Mesenchymal stem cell (in vitro differentiated cells and primary cell): Measurements from ENCODE around the gene LINC00237.

Experiments
- DNase-seq: peaks from one replicate; pipeline ENCODE4 v3.0.0-alpha.2; 2013
- H2AFZ ChIP-seq: one replicate; pipeline ENCODE4 v1.6.1; 2013; ENCODE audit warnings: low read depth, mild to moderate bottlenecking, control low read depth, inconsistent platforms, low read length, moderate library complexity
- H2AK5ac ChIP-seq: 2 replicates; pipeline ENCODE4 v1.6.1; 2013; ENCODE audit warnings: low read length, moderate library complexity, mild to moderate bottlenecking, inconsistent platforms; ENCODE audit not compliant: severe bottlenecking
- H2BK120ac ChIP-seq: one replicate; pipeline ENCODE4 v1.6.1; 2013; ENCODE audit warnings: low read depth, mild to moderate bottlenecking, inconsistent platforms, low read length, moderate library complexity
- H2BK12ac ChIP-seq, 2 experiments: one replicate each; pipeline ENCODE4 v1.6.1; 2013; ENCODE audit warnings: inconsistent platforms in 2 of 2, low read length in 2 of 2, mild to moderate bottlenecking in 2 of 2, moderate library complexity in 2 of 2, control low read depth in 1 of 2
- H2BK15ac ChIP-seq: one replicate; pipeline ENCODE4 v1.6.1; 2013; ENCODE audit warnings: mild to moderate bottlenecking, low read depth, inconsistent platforms; ENCODE audit not compliant: poor library complexity, severe bottlenecking
- H2BK5ac ChIP-seq: 2 replicates; pipeline ENCODE4 v1.6.1; 2013; ENCODE audit warnings: low read depth, mild to moderate bottlenecking, low read length, control low read depth, inconsistent platforms; ENCODE audit not compliant: poor library complexity, severe bottlenecking
- H3K14ac ChIP-seq, 2 experiments: one replicate each; pipeline ENCODE4 v1.6.1; 2013; ENCODE audit warnings: inconsistent platforms in 2 of 2, low read length in 2 of 2, control low read depth in 1 of 2, mild to moderate bottlenecking in 1 of 2, moderate library complexity in 1 of 2
- H3K18ac ChIP-seq, 2 experiments: one replicate each; pipeline ENCODE4 v1.6.1; 2013; ENCODE audit warnings: inconsistent platforms in 2 of 2, low read length in 2 of 2, control low read depth in 1 of 2, low read depth in 1 of 2, mild to moderate bottlenecking in 1 of 2
- H3K23ac ChIP-seq, 2 experiments: one replicate each; pipeline ENCODE4 v1.6.1; 2013; ENCODE audit warnings: inconsistent platforms in 2 of 2, low read length in 2 of 2, mild to moderate bottlenecking in 2 of 2, moderate library complexity in 2 of 2, control low read depth in 1 of 2
- H3K27ac ChIP-seq: 2 replicates; pipeline ENCODE4 v1.5.1; 2013; ENCODE audit warnings: mild to moderate bottlenecking, moderate library complexity, low read length, control low read depth, inconsistent platforms; ENCODE audit not compliant: poor library complexity, severe bottlenecking
- H3K27me3 ChIP-seq, 2 experiments: 2 replicates each; pipeline versions ENCODE4 v1.6.1 to v1.7.0; 2013; ENCODE audit warnings: low read length in 2 of 2, mild to moderate bottlenecking in 2 of 2, moderate library complexity in 2 of 2, control low read depth in 1 of 2, inconsistent platforms in 1 of 2; ENCODE audit not compliant: control insufficient read depth in 1 of 2, insufficient read depth in 1 of 2
- H3K36me3 ChIP-seq, 2 experiments: 2 replicates each; pipeline versions ENCODE4 v1.6.1 to v1.7.0; 2013; ENCODE audit warnings: low read length in 2 of 2, control low read depth in 1 of 2, inconsistent platforms in 1 of 2, low read depth in 1 of 2, mild to moderate bottlenecking in 1 of 2; ENCODE audit not compliant: insufficient read depth in 2 of 2, control insufficient read depth in 1 of 2
- H3K4ac ChIP-seq, 2 experiments: one replicate each; pipeline ENCODE4 v1.6.1; 2013; ENCODE audit warnings: inconsistent platforms in 2 of 2, low read length in 2 of 2, mild to moderate bottlenecking in 2 of 2, moderate library complexity in 2 of 2, control low read depth in 1 of 2, low read depth in 1 of 2
- H3K4me1 ChIP-seq: 2 replicates; pipeline ENCODE4 v1.6.1; 2013; ENCODE audit warnings: low read depth, low read length, control low read depth; ENCODE audit not compliant: control insufficient read depth, insufficient read depth
- H3K4me2 ChIP-seq: 2 replicates; pipeline ENCODE4 v1.6.1; 2013; ENCODE audit warnings: low read length, mild to moderate bottlenecking, inconsistent platforms; ENCODE audit not compliant: poor library complexity, severe bottlenecking
- H3K4me3 ChIP-seq, 2 experiments: 2 replicates each; pipeline versions ENCODE4 v1.5.1 to v1.7.0; 2013; ENCODE audit warnings: low read length in 2 of 2, mild to moderate bottlenecking in 2 of 2, control low read depth in 1 of 2, low read depth in 1 of 2; ENCODE audit not compliant: insufficient read depth in 1 of 2
- H3K79me1 ChIP-seq: replicated peaks from 2 replicates; pipeline ENCODE4 v1.6.1; 2013; ENCODE audit warnings: mild to moderate bottlenecking, control low read depth, low read length, inconsistent platforms; ENCODE audit not compliant: poor library complexity, severe bottlenecking
- H3K9ac ChIP-seq: 2 replicates; pipeline ENCODE4 v1.7.0; 2013; ENCODE audit warnings: mild to moderate bottlenecking, low read length, moderate library complexity
- H3K9me3 ChIP-seq: 2 replicates; pipeline ENCODE4 v1.7.0; 2013; ENCODE audit warnings: mild to moderate bottlenecking, low read length; ENCODE audit not compliant: control insufficient read depth
- H4K8ac ChIP-seq: one replicate; pipeline ENCODE4 v1.6.1; 2013; ENCODE audit warnings: inconsistent platforms, mild to moderate bottlenecking, low read length, moderate library complexity
- H4K91ac ChIP-seq: one replicate; pipeline ENCODE4 v1.6.1; 2013; ENCODE audit warnings: mild to moderate bottlenecking, low read length, inconsistent platforms
- WGBS: methylation state at CpG from one replicate; pipeline ENCODE4 v1.1.7; 2013; ENCODE audit warnings: mixed read lengths; 5-methylcytosine and 5-hydroxymethylcytosine counted together

The LINC00237 gene

GRCh38 chr20:21136015-21136732, 30.0 kb upstream of the LINC00237 start:
- Histone ChIP-seq H3K4me3 (no peak overlapping the region), H4K8ac (no peak overlapping the region), H2AK5ac (no peak overlapping the region), H3K79me1 (peaks cover 3% of the 10 kb centered on the region), H2BK15ac (no peak overlapping the region), H3K9ac (no peak overlapping the region), H3K4me1 (no peaks in the 10 kb centered on the region), H3K27ac (no peak overlapping the region), H3K27me3 (no peaks in the 10 kb centered on the region), H3K4ac (no peak overlapping the region), H3K9me3 (no peaks in the 10 kb centered on the region), H3K23ac (no peak overlapping the region), H3K36me3 (peaks cover 13 to 57% of the 10 kb centered on the region in 2 experiments), H3K14ac (no peak overlapping the region), H3K4me2 (no peak overlapping the region), H3K18ac (no peak overlapping the region), H2BK120ac (no peak overlapping the region), H2BK12ac (no peak overlapping the region), H2BK5ac (no peak overlapping the region), H4K91ac (no peak overlapping the region), H2AFZ (no peak overlapping the region)
- WGBS: 100% methylated on average over 2 of the region's 8 CpGs
- DNase-seq: no peak

GRCh38 chr20:21134883-21135493, 28.8 kb upstream of the LINC00237 start:
- no peak for DNase-seq
- Histone ChIP-seq H3K27ac (no peak overlapping the region), H3K4me2 (no peak overlapping the region), H2BK120ac (no peak overlapping the region), H2BK5ac (no peak overlapping the region), H3K14ac (no peak overlapping the region), H4K8ac (no peak overlapping the region), H3K4me1 (no peaks in the 10 kb centered on the region), H3K18ac (no peak overlapping the region), H3K27me3 (no peaks in the 10 kb centered on the region), H2AFZ (no peak overlapping the region), H2AK5ac (no peak overlapping the region), H3K4me3 (no peak overlapping the region), H3K9me3 (no peaks in the 10 kb centered on the region), H2BK12ac (no peak overlapping the region), H3K36me3 (peaks cover 12 to 55% of the 10 kb centered on the region in 2 experiments), H3K4ac (no peak overlapping the region), H3K9ac (no peak overlapping the region), H3K23ac (no peak overlapping the region), H3K79me1 (peaks cover 4% of the 10 kb centered on the region), H2BK15ac (no peak overlapping the region), H4K91ac (no peak overlapping the region)
- WGBS: 97% methylated on average over 10 of the region's 10 CpGs

- H3K18ac ChIP-seq: no peak overlapping the region
- H4K8ac ChIP-seq: no peak overlapping the region
- H3K23ac ChIP-seq: no peak overlapping the region
- no peak overlapping the region for H2BK5ac ChIP-seq
- H3K9me3 ChIP-seq: no peaks in the 10 kb centered on the region
- WGBS: 98% methylated on average over 10 of the region's 16 CpGs
- H2BK15ac ChIP-seq: no peak overlapping the region
- H3K4me2 ChIP-seq: no peak overlapping the region
- H3K9ac ChIP-seq: no peak overlapping the region
- no peak overlapping the region for H2AFZ ChIP-seq
- H4K91ac ChIP-seq: no peak overlapping the region
- peaks cover 12 to 53% of the 10 kb centered on the region in 2 experiments for H3K36me3 ChIP-seq
- no peak overlapping the region for H2BK12ac ChIP-seq
- H2BK120ac ChIP-seq: no peak overlapping the region
- H3K4me1 ChIP-seq: no peaks in the 10 kb centered on the region
- peaks cover 6% of the 10 kb centered on the region for H3K79me1 ChIP-seq
- H3K14ac ChIP-seq: no peak overlapping the region
- no peaks in the 10 kb centered on the region for H3K27me3 ChIP-seq
- no peak overlapping the region for H3K4me3 ChIP-seq
- H2AK5ac ChIP-seq: no peak overlapping the region
- no peak overlapping the region for H3K4ac ChIP-seq
- no peak overlapping the region for H3K27ac ChIP-seq
- no peak for DNase-seq
Measured at GRCh38 chr20:21133917-21134622, 27.9 kb upstream of the LINC00237 start.

- Histone ChIP-seq H3K36me3 (peaks cover 12 to 50% of the 10 kb centered on the region in 2 experiments), H3K4me2 (no peak overlapping the region), H3K79me1 (peaks cover 6% of the 10 kb centered on the region), H3K4me3 (no peak overlapping the region), H3K18ac (no peak overlapping the region), H3K4me1 (no peaks in the 10 kb centered on the region), H3K27ac (no peak overlapping the region), H3K9ac (no peak overlapping the region), H3K14ac (no peak overlapping the region), H2BK15ac (no peak overlapping the region), H3K4ac (no peak overlapping the region), H4K8ac (no peak overlapping the region), H4K91ac (no peak overlapping the region), H3K27me3 (no peaks in the 10 kb centered on the region), H3K23ac (no peak overlapping the region), H2AK5ac (no peak overlapping the region), H2BK12ac (no peak overlapping the region), H2AFZ (no peak overlapping the region), H2BK5ac (no peak overlapping the region), H2BK120ac (no peak overlapping the region), H3K9me3 (no peaks in the 10 kb centered on the region)
- no peak for DNase-seq
- 92% methylated on average over 4 of the region's 4 CpGs for WGBS
Measured at GRCh38 chr20:21133404-21133803, 27.2 kb upstream of the LINC00237 start.
